PFSK-1 (cell line): ENCODE measurements around the gene SLC30A1.

Source experiments
- POLR2AphosphoS5 ChIP-seq: IDR thresholded peaks from 2 replicates; pipeline ENCODE4 v1.6.1; 2012; ENCODE audit warnings: low read depth, mild to moderate bottlenecking, control low read depth, low read length, moderate library complexity
- SIN3A ChIP-seq: IDR thresholded peaks from 2 replicates; pipeline ENCODE4 v1.6.1; 2012; ENCODE audit warnings: mild to moderate bottlenecking, low read length, moderate library complexity, borderline replicate concordance; ENCODE audit not compliant: insufficient read depth
- TF ChIP-seq, protein P1 (sequence below), 2 experiments: IDR thresholded peaks; 2 replicates each; pipeline versions ENCODE4 v1.6.1 to v1.8.0; 2011 to 2012; ENCODE audit warnings: low read depth in 2 of 2, low read length in 2 of 2, control low read depth in 1 of 2, inconsistent platforms in 1 of 2, mild to moderate bottlenecking in 1 of 2, moderate library complexity in 1 of 2; ENCODE audit not compliant: insufficient read depth in 1 of 2

DNA sequence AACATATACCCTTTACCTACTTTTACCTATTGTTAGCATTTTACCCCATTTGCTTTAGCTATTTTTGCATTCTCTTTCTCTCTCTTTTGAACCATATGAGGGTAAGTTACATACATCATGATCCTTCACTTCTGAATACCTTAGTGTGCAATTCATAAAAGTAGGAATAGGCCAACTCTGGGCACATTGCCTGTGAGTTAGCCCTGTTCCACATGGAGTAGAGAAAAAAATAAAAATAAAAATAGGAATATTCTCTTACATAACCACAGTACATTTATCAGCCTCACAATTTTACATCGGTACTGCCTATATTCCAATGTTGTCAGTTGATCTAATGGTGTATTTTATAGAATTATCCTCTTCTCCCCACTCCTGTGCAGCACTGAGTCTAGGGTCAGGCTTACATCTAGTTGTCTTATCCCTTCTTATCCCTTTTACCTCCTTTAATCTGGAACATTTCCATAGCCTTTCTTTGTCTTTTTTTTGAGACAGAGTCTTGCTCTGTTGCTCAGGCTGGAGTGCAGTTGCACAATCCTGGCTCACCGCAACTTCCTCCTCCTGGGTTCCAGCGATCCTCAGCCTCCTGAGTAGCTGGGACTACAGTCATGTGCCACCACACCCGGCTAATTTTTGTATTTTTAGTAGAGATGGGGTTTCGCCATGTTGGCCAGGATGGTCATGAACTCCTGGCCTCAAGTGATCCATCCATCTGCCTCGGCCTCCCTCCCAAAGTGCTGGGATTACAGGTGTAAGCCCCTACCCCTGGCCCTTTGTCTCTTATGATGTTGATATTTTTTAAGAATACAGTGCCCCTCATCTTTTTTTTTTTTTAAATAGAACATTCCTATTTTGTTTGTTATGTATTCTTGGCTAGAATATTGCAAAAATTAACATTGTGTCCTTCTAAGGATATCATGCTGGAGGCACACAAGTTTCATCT is 11.1 kb upstream of the SLC30A1 start:
- TF ChIP-seq, protein P1, sequence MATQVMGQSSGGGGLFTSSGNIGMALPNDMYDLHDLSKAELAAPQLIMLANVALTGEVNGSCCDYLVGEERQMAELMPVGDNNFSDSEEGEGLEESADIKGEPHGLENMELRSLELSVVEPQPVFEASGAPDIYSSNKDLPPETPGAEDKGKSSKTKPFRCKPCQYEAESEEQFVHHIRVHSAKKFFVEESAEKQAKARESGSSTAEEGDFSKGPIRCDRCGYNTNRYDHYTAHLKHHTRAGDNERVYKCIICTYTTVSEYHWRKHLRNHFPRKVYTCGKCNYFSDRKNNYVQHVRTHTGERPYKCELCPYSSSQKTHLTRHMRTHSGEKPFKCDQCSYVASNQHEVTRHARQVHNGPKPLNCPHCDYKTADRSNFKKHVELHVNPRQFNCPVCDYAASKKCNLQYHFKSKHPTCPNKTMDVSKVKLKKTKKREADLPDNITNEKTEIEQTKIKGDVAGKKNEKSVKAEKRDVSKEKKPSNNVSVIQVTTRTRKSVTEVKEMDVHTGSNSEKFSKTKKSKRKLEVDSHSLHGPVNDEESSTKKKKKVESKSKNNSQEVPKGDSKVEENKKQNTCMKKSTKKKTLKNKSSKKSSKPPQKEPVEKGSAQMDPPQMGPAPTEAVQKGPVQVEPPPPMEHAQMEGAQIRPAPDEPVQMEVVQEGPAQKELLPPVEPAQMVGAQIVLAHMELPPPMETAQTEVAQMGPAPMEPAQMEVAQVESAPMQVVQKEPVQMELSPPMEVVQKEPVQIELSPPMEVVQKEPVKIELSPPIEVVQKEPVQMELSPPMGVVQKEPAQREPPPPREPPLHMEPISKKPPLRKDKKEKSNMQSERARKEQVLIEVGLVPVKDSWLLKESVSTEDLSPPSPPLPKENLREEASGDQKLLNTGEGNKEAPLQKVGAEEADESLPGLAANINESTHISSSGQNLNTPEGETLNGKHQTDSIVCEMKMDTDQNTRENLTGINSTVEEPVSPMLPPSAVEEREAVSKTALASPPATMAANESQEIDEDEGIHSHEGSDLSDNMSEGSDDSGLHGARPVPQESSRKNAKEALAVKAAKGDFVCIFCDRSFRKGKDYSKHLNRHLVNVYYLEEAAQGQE (IDR thresholded peaks at IDR 0.05; ENCODE audit: insufficient read depth in 1 of 2, low read depth in 2 of 2, low read length in 2 of 2): no peak
- no peak for TF ChIP-seq POLR2AphosphoS5
- TF ChIP-seq SIN3A: no peak
